HG02642 (cell line): Measurements from ENCODE around the gene CEP89.
"Not testable (repeated sequence)": the region's sequence is repeated elsewhere in the genome, so short reads cannot be mapped to it uniquely, and the experiment has no call there.

Experiments used
- ATAC-seq: cut with Tn5 transposase; IDR thresholded peaks from one replicate; pipeline ENCODE4 v1.9.1; 2021; ENCODE audit warnings: mild to moderate bottlenecking; ENCODE audit not compliant: unreplicated experiment, poor library complexity

The CEP89 gene

DNA sequence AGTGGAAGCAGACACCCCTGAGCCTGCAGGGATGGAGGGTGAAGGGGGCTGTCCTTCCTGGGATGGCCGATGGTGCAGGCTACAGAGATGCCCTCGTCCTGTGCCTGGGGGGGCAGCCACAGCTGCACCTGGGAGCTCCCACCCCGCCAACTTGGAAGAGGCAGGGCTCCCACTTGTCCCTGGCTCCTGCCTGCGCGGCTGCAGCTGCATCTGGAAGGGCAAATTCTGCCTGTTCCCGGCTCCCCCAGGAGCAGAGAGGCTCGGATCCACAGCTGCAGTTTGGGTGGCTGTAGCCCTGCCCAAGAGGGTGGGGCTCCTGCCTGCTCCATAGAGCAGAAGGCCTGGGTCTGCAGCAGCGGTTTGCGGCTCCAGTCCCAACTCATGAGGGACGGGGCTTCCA, 2.2 kb downstream of the CEP89 start:
- no peak for ATAC-seq

DNA sequence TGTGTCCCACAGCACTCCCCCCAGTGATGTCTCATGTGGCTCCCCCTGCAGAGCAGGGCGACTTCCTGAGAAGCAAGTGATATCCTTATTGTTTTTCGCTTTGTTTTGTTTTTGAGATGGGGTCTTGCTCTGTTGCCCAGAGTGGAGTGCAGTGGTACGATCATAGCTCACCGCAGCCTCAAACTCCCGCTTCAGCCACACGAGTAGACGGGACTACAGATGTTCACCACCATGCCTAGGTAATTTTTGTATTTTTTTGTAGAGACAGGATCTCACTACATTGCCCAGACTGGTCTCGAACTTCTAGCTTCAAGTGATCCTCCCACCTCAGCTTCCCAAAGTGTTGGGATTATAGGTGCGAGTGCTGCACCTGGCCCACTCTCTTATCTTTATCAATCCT, 5.0 kb downstream of the CEP89 start:
- ATAC-seq, result no peak

DNA sequence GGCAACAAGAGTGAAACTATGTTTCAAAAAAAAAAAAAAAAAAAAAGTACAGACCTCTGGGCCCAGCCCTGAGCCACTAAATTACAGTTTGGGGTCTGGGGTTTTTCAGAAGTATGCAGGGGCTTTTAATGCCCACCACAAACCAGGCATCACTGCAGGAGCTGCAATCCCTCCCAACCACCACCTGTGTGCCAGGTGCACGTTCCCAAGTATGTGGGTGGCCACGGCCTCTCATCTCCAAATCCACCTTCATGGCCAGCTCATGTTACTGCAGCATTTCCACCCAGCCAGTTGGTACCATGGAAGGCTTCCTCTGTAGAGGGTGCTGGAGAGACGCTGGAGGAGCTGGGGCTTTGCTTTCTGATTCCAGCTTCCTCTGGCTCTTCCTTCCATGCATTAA, 26.5 kb downstream of the CEP89 start:
- ATAC-seq, result no peak

DNA sequence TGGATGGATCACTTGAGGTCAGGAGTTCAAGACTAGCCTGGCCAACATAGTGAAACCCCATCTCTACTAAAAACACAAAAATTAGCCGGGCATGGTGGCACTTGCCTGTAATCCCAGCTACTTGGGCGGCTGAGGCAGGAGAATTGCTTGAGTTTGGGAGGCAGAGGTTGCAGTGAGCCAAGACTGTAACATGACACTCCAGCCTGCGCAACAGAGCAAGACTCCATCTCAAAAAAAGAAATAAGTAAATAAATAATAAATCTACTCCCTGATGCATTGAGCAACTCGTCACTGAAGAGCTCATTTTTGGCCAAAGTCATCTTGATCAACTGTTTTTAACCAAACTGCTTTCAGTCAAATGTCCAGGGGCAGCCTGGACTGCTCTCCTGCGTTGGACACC, 30.5 kb downstream of the CEP89 start:
- ATAC-seq, result not testable (repeated sequence)

GRCh38 chr19:32936065-32936464, 35.7 kb downstream of the CEP89 start:
- ATAC-seq, result no peak

DNA sequence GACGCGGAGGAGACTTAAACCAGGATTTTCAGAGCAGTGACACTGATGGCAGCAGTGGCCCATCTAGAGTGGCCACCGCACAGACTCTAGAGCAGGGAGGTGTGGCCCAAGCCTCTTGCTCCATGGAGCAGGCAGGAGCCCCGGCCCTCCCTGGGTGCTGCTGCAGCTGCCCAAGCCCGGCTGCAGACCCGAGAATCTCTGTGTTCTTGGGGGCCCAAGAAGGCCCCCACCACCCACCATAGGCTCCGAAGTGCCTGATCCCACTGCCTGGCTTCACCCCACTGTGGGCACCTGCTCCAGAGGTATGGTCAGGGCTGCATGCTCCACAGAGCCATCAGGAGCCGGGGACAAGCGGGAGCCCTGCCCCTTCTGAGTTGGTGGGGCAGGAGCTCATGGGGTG, 36.1 kb downstream of the CEP89 start:
- ATAC-seq, result no peak

GRCh38 chr19:32933571-32933970, 38.2 kb downstream of the CEP89 start:
- no peak for ATAC-seq

DNA sequence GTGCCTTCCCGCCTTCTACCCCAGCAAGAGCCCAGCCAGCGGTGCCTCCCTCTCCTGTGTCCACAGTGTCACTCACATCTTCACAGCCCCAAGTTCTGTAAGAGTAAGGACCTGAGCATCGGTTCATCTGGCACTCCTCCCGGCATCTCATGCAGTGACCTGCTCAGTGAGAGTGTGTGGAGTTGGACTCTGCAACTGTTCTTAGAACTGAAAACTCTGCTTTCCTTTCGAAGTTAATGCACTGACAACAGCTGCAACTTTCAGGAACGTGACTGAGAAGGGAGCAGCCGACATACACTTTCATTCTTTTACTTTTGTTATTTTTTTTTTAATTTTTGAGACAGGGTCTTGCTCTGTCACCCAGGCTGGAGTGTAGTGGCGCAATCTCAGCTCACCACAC, 41.2 kb downstream of the CEP89 start:
- no peak for ATAC-seq

- ATAC-seq, result no peak
Measured at GRCh38 chr19:32928806-32929205, 43.0 kb downstream of the CEP89 start.

GRCh38 chr19:32924200-32924599, 47.6 kb downstream of the CEP89 start:
- no peak for ATAC-seq

DNA sequence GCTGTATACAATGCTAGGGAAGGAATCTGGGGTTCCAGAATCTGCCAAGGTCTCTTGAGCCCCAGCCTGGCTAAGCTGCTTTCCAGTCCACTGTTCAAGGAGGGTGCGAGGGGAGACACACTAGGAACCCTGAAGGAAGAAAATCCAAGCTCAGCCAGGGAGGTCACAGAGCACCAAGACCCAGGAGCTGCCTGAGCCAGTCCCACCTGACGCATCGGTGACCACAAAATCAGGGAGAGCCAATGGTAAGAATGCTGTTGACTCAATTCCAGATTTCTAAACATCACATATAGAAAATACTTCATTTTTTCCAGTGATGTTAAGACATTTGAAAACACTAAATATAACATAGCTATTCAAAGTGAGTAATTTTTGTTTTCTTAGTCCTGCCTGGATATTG, 50.1 kb downstream of the CEP89 start:
- no peak for ATAC-seq

DNA sequence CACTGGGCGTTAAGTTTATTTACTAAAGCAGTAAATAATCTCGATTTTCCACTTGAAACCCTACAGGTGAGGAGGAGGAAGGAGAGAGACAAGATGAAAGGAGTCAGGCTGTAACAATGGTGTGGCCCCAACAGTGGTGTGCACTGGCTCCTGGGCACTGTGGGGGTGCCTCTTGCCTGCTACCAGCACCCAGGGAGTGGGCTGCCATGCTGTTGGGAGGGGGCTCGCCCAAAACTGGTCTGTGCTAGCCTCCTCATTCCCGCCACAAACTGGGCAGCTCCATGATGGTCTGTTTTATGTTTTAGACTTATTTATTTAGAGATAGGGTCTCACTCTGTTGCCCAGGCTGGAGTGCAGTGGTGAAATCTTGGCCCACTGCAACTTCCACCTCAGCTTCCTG, 52.4 kb downstream of the CEP89 start:
- ATAC-seq, result no peak

GRCh38 chr19:32917616-32917996, 54.2 kb downstream of the CEP89 start:
- no peak for ATAC-seq

DNA sequence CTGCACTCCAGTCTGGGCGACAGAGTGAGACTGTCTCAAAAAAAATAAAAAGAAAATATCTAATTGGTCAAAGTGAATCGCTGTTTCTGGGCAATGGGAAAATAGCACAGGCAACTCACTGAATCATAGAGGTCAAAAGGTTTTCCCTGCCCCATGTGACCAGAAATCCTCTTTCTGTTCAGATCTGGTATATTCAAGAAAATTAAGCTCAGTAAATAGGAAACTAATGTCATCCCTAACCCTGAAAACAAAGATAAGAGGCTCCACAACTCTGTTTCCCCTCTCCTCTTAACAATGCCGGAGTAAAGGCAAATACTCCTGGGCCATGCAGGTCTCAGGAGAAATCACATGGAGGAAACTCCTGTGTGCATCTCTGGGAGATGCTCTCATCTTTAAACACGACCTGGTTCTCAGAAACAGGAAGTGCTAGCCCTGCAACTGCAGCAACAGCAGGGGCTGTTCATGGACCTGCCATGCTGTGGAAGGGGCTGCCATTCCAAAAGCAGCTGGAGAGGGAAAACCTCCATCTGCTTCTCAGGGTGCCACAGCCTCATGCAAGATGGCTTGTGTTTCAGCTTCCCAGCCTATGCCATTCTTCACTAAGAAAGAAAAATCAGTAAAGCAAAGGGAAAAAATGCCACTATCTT, 54.7 kb downstream of the CEP89 start:
- ATAC-seq, result no peak

DNA sequence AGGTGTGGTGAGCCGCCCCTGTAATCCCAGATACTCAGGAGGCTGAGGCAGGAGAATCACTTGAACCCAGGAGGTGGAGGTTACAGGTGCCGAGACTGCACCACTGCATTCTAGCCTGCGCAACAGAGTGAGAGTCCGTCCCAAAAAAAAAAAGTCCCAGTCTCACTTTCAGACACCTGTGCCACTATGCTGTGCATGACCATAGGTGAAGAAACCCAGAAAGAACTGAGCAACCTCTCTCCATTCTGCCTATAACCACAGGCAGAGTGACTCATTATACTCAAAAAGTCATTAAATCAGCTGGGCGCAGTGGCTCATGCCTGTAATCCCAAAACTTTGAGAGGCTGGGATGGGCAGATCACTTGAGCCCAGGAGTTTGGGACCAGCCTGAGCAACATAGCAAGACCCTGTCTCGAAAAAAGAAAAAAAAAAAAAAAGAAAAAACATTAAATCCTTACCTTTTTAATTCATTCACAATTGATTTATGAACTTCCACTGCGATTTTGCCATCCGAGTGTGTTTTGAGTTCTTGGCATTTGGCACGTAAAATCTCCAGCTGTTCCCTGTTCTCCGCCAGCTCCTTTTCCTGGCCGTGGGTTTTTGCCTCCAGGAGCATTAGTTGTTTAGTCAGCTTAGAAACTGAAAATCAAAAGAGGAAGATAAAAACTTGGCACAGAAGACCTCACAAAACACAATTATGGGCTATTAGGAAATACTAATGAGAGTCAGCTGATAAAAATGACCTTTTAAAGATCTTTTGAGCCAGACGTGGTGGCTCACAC, 56.7 kb downstream of the CEP89 start:
- no peak for ATAC-seq

DNA sequence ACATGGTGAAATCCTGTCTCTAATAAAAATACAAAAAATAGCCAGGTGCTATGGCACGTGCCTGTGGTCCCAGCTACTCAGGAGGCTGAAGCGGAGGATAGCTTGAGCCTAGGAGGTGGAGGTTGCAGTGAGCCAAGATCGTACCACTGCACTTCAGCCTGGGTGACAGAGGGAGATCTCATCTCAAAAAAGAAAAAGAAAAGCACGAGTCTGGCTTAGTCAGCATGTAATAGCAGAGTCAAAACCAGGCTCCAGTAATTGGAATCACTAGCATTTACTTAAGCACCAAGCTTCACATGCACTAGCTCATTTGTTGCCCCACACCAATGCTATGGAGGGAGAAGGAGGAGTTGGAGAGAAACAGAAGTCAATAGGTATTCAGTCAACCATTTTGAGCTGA, 60.3 kb downstream of the CEP89 start:
- no peak for ATAC-seq

GRCh38 chr19:32910874-32911273, 60.9 kb downstream of the CEP89 start:
- no peak for ATAC-seq

GRCh38 chr19:32910094-32910493, 61.7 kb downstream of the CEP89 start:
- no peak for ATAC-seq

GRCh38 chr19:32909257-32909656, 62.5 kb downstream of the CEP89 start:
- ATAC-seq, result no peak

- ATAC-seq, result no peak
Measured at GRCh38 chr19:32908641-32909190, 63.0 kb downstream of the CEP89 start.

DNA sequence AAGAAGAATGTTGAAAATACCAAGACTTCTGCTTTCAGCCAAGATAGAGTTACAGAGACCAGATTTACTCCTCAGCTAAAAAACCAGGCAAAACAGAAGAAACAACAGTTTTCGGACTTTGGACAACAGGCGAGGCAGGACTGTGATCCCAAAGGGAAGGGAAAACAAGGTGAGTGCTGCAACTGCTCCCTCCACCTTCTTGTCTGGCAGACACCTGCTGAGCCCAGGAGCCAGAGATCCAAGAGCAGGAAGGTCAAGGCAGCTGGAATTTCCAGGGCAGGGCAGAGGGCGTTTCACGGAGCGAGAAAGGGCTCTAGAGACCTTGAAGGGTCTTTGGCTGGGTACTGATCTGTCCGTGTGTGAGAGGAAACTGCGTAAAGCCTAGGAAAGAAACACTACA, 69.3 kb downstream of the CEP89 start:
- ATAC-seq, result no peak
